Stimulated activated CD8-positive, alpha-beta memory T cell treated with anti-CD3 and anti-CD28 coated beads, Interleukin-12 subunit alpha, Interleukin-12 subunit beta, amount 100 ng/mL, for 1 hour (primary cell): ENCODE results near the gene LIG3.
"Not testable (repeated sequence)": the region's sequence is repeated elsewhere in the genome, so short reads cannot be mapped to it uniquely, and the experiment has no call there.

Experiments
- DNase-seq: peaks from one replicate; pipeline ENCODE4 v3.0.0-alpha.2; 2020; ENCODE audit warnings: low read depth

LIG3 gene

DNA sequence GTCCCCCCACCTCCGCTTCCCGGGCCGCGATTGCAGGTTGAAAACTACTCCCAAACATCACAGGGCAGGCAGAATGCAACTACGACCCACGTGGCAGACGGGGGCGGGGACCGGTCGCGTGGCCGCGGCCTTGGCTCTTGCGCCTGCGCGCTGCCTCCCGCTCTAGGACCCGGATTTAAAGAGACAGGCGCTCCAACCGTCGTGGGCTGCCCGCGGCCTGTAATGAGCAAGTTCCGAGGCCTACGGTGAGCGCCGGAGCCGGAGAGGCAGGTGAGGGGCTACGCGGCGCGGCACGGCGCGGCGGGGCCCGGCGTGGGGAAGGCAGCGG lies at the start of gene LIG3:
Gene LIG3, plus strand, starts transcription at position 160 of the 328 bp plus-strand sequence. CDS start 2,494 bp downstream, outside the sequence.
- peak; percentile 88 for DNase-seq

DNA sequence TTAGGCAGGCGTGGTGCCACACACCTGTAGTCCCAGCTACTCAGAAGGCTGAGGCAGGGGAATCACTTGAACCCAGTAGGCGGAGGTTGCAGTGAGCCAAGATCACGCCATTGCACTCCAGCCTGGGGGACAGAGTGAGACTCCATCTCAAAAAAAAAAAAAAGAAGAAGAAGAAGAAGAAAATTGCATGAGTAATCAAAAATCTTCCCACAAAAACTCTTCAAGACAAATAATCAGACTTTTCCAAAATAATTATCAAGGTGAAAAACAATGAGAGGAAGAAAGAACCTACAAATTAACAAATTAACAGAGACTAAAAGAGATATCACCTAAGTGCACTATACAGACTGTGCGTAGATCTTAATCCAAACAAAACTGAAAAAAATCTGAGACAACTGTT lies 29.5 kb upstream of the LIG3 start:
- DNase-seq = not testable (repeated sequence)

DNA sequence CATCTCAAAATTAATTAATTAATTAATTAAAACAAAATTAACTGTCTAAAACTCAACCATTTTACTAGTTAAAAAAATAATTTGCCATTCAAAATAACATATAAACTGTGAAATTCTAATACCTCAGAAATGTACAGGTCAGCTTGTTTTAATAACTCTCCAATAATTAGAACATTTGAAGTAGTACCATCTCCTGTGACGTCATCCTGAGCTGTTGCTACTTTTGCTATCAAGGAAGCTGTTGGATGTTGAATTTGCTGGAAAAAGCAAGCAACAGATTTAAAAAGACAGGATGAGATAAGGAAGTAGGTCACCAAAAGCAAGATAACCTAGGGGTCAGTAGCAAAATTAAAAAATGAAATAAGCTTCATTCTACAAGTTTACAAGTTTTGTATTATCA lies 21.9 kb upstream of the LIG3 start:
- no peak for DNase-seq

DNA sequence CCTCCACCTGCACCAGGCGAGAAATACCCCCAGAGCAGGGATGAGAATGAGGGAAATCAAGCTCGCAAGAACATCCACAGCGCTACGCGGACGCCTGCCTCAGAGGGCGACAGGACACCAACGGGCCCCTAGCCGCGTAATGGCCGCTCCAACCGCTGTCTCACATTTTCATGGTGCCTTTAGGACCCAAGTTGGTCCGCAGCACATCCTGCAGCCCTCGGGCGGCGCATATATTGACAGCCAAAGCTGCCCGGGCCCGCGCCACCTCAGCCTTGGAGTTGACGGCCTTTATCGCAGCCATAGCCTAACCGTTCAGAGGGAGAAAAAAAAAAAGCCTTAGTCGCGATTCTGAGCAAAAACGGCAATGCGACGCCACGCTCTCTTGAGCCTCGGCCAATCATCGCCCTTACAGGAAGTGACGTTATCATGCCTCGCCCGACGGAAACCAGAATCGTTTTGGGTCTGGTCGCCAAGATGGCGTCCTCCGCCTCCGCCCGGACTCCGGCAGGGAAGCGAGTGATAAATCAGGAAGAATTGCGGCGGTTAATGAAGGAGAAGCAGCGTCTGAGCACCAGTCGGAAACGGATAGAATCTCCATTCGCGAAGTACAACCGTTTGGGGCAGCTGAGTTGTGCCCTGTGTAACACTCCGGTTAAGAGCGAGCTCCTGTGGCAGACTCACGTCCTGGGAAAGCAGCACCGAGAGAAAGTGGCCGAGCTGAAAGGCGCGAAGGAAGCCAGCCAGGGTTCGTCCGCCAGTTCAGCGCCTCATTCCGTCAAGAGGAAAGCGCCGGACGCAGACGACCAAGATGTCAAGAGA lies 19.0 kb upstream of the LIG3 start, which contains the start of the genes CCT6B and ZNF830:
Gene CCT6B, minus strand, starts transcription at position 368 of the 819 bp plus-strand sequence. Its CDS starts 67 bp downstream, at position 301.
Gene ZNF830, plus strand, starts transcription at position 448 of the 819 bp plus-strand sequence. Its CDS starts 27 bp downstream, at position 475.
- peak; percentile 83 for DNase-seq

DNA sequence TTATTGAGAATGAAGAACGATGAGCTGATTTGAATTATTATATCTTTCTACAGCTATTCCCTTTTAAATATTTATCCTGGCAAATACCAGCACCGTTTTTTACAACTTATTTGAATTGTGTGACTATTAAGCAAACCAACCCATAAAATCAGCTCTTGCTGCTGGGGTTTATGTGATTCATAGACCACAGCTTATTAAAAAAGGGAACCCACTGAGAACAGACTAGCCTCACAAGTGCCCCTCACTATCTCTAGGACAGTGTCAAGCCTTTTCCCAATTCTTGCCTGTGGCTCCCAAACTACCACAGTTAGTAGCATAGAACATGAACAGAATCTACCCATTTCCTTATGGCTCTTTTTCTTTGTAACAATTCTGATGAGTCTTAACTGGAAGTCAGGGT lies 6.1 kb upstream of the LIG3 start:
- no peak for DNase-seq

DNA sequence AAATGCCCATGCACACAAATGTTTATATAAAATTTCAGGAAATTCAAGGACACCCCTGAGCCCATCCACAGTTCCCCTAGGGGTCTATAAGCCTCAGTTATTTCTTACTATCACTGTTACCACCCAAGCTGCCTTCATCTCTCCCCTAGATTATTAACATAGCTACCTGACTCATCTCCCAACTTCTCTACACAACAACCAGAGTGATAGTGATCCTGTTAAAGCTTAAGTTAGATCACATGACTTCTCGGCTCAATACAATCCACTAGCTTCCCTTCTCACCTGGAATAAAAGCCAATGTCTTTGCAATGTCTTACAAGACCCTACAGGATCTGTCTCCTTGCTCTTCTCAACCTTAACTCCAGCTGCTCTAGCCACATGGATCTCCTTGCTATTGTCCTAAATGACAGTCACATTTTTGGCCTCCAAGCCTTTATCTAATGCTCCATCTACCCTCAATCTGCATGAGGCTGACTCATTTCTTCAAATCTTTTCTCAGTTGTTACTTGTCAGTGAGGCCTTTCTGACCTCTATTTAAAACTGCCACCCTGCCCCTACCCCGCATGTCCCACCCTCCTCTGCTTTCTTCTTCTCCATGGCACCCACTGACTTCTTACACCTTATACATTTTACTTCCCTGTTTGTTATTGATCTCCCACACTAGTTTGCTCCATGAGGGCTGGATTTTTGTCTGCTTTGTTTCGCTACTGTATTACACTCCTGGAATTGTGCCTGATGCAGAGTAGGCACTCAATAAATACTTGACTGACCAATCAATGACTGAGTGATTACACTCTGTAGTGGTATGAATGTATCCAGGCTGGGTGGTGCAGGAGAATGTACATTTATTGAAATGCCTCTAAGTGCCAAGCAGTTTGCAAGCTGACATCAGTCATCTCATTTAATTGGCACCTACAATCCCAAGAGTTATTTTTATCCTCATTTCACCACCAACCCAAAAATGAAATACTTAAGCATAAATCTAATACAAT lies 5.2 kb upstream of the LIG3 start:
- no peak for DNase-seq

DNA sequence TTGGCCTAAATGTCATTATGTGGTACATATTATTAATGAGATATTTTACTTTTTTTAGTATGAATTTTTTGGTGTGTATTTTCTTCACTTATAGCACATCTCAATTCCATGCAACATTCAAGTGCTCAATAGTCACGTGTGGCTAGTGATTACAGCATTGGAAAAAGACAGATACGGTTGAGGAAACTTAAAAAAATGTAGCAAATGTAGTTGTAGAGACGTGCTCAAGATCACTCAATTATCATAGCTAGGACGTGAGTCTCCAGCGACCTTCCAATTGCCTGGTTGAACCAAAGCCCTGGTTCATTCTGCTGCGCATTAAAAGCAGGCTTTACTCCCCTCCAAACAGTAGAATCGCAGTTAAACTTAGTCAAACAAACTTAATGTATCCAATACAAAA lies 1.2 kb upstream of the LIG3 start:
- DNase-seq = no peak

DNA sequence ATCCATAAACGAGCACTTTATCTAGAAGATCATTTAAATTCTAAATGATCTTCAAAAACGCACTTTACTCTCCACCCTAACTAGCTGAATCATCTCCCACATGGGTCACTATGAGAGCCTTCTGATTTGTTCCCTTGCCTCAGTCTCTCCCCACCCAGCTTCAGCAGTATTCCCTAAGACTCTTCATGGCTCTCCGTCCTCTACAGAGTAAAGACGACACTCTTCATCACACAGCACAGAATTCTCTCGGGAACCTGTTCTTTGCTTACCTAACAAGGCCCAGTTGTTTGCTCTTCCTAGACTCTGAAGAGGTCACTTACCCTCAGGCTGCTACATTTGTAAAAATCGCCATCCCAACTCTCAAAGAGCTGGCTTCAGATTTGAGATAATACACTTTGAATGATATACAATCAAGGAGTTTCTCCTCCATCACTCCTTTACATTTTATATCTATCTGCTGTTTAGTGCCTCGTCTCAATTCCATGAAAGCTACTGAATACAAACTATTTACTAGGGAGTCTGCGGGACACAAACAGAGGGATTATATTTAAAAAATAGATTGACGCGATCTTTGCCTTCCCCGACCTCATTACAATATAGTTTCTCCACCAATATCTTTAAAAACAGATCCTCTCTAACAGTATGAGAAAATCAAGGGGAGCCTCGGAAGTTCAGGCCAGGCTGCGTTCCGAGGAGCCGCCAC lies 511 bp upstream of the LIG3 start:
- no peak for DNase-seq

DNA sequence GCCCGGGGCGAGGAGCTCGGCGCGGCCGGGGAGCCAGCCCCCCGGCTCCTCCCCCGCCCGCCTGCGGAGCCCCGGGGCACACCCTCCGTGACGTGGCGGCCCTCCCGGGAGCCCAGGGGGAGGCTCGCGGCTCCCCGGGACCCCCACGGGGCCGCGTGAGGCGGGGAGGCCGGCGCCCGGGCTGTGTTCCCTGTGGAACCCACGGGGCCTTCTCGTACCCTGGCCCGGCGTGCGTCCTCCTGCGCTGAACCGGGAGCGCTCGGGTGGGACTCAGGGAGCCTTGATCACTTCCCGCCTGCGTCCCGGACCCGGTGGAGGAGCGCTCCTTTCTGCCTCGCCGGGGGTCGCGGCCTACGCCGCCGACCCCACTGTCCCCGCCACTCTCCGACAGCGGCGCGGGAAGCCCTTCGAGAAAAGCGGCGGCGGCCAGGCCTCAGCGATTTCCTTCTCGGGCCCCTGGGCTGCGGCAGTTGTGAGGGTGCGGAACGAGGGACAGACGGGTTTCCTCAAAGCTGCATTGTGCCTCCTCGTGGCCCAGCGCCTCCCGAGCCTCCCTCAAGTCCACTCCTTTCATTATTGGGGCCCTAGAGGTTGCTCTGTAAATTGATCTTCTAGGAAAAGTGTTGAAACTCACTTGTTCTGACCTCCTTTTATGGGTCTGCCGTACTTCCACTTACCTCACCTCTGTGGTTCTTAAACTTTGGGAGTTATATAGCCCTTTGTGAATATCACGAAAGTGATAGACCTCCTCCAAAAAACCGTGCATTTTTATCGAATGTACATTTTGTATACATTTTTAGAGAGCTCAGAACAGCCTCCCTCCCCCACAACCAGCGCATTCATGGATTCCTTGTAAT lies 597 bp downstream of the LIG3 start:
- DNase-seq = peak; percentile 62

DNA sequence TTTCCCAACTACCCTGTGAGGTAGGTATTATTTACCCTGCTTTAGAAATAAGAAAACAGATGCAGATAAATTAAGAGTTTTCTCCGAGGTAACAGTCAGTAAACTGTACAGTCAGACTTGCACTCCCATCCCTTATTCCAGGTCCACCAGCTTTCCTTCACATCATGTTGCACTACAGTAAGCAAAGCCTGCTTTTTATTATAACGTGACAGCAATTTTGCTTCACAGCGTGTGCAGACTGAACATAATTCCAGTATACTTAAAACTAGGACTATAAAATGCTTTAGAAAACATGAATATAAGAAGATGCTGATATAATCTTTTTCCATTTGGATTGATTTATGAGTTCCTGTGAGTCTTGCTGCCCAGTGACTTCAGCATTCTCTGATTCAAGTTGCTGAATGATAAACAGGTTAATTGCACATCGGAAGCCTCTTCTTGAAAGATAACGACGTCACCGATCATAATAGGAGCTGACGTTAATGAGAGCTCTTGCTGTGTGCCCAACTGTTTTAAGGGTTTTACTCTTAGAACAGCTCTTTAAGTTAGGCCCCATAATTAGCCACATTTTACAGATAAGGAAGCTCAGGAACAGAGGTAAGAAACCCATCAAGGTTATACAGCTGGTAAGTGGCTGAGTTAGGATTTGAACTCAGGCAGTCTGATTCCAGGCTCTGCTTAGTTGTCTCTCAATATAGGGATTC lies 1.4 kb downstream of the LIG3 start:
- no peak for DNase-seq

DNA sequence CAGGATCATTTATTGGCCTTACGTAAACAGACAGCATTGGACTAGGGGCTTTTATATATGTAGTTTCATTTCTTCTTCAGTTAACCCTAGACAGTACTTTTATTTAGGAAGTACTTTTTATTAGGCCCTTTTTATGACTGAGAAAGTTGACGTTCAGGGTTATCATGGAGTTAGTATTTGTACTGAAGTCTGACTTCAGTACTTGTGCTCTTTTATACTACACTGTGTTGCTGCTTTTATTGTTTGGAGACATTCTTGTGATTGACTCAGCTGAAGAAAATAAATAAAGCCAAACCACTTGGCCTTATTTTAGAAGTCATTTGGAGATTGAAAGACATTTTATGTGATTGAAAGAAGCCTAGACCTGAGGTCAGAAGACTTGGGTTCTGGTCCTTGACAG lies 6.9 kb downstream of the LIG3 start:
- no peak for DNase-seq

DNA sequence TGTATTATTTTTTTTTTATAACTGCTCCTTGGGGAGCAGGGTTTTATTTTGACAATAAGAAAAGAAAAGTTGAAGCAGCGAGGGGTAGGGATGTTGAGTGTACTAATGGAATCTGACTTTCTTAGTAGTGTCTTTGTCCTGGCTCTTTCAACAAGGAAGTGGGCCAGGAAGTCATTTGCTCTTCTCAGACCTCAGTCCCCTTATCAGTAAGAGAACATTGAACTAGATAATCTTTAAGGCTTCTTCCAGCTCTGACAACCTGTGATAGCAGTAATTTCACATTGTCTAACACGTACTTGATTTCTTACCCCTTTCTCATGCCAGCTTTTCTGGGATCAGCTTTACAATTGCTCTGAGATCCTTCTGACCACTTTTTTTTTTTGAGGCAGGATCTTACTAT lies 8.3 kb downstream of the LIG3 start:
- DNase-seq = no peak

DNA sequence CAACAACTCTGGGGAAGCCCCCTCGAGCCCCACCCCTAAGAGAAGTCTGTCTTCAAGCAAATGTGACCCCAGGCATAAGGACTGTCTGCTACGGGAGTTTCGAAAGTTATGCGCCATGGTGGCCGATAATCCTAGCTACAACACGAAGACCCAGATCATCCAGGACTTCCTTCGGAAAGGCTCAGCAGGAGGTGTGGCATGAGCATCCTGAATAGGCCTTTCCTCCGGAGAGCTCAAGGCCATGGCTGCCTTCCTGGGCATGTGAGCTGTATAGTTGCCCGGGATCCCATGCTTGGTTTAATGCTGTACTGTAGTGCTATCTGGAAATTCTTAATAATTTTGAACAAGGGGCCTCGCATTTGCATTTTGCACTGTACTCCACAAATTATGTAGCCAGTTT lies 9.2 kb downstream of the LIG3 start:
- DNase-seq = no peak

DNA sequence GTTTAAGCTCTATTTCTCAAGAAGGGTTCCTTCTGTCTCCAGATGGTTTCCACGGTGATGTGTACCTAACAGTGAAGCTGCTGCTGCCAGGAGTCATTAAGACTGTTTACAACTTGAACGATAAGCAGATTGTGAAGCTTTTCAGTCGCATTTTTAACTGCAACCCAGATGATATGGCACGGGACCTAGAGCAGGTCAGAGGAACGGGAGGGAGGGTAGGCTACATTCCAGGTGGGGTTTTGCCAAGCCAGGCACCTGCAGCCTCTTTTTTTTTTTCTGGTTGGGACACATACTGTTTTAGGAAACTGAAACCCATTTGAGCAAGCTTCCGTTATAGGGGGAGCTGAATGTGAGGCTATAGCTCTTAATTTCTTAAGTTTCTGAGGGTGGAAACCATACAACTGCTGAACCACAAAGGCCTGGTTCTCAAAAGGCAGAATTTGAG lies 10.6 kb downstream of the LIG3 start:
- no peak for DNase-seq

DNA sequence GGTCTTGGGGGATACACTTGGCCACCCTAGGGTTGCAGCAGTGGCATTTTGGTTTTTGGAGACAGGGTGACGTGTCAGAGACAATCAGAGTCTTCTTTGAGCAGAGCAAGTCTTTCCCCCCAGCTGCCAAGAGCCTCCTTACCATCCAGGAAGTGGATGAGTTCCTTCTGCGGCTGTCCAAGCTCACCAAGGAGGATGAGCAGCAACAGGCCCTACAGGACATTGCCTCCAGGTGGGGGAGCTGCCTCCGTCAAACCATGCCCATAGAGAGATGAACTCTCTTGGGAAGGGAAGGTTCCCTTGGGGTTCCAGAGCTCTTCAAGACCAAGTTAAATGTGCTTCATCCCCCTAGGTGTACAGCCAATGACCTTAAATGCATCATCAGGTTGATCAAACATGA lies 11.3 kb downstream of the LIG3 start:
- DNase-seq = no peak

DNA sequence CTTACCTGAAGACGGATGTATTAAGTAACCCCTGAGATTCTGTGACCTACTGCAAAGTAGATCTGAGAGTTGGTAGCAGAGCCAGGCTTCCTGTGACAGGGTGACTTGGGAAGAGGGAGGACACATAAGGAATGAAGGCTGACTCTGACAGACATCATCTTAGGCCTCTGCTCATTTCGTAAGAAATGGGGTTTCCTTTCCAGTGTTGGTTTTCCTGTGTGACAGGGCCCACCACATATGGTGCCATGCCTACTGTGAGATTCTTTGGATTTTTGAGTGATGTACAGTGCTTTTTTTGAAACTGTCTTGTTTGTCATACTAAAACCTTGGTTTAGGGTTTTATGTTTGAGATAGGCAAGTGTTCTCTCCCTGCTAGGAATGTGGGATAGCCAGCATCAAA lies 12.7 kb downstream of the LIG3 start:
- no peak for DNase-seq

DNA sequence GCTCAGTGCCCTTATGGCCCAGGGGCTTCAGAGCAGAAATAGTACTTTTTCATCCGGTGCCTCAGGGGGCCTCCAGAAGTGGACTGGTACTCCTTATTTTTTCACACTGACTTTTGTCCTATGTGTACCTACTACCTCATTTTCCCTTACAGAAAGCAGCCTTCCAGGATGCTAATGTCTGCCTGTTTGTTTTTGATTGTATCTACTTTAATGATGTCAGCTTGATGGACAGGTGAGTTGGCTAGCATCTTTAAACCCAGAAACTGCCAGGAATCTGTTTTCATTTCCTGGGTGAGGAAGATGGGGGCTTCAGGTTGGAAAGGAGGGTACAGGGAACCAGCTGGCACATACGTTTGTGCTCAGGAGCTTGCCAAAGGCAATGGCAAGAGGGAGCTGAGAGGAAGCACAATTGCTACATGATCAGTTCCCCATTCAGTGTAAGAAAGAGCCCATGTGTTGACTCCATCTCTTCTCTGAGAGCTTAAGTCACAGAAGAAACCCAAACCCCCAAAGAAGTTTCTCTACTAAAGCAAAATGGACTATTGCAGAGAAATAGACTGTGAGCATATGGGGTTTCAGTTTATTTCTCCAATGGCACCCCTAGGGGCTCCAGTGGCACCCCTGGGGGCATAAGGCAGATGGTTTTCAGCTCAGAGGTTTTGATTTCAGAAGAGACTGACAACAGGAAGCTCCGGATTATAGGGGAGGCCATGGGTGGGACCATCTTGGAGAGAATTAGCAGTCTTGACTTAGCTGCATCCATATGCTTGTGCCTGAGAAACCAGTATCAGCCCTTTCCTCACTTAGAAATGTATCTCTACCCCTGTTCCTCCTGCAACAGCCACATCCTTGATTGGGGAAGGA lies 16.3 kb downstream of the LIG3 start:
- no peak for DNase-seq

DNA sequence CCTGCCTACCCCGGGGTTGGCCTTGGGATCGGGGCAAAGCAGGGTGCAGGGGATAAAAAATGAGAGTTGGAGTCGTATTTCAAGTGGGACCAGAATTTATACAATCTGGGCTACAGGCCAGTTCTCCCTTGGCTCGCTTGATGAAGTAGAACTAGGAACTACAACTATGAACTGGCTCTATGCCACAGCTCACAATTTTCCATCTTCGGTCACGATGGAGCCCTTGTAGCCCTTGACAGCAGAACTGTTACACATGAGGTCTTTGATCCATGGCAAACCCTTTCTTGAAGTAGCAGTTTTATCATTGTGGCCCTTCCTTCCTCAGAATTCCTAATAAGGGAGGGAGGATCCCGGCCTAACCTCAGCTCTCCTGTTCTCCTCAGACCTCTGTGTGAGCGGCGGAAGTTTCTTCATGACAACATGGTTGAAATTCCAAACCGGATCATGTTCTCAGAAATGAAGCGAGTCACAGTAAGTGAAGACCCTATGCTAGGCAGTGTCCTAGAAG lies 17.1 kb downstream of the LIG3 start:
- DNase-seq = no peak

DNA sequence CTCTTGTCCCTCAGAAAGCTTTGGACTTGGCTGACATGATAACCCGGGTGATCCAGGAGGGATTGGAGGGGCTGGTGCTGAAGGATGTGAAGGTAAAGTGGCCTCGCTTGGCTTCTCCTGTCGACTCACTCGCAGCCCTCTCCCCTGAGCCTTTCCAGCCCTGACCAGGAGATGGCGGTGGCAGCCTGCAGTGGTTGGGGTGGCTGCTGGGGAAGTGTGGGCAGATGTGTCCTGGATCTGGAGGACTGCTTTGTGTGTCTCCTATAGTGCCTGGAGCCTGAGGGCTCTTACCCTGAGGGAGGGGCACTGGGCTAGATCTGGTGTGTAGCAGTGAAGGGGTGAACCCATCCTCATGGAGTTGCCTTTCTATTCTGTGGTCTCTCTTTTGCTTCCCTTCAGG lies 17.9 kb downstream of the LIG3 start:
- DNase-seq = peak; percentile 64
